ENCODE results near the gene AHR.

AHR gene

DNA sequence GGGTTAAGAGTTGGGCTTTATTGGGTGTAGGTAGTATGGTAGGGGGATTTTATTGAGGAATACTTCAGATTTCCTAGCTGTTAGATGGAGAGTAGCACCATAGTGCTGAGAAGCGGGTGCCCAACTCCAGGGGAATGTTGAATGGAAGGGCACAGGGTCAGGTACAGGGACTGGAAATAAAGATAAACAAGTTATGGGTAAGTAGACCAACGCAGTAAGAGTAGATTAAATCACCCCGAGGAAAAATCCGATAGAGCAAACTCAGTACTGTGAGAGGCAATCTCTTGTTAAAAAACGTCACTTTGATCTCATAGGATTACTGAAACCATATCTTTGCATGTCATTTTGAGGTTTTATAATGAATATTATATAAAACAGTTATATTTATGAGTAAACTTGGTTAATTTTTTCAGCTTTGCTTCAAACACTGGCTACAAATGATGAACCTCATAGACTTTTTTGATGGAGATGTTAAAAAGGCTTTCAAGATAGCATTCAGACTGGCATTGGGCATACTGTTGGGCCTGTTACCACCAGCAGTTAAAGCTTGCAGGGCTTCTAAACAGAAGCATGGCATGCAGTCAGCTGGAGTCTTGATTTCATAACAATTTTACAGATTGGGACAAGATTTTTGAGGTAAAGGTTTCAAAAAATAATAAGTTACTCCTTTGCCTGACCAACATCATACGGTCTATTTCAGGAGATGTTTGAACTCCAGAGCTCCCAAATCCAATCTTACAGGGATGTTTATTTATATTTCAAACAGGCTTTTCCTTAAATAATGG, 7.1 kb downstream of the AHR start:
- no peak for DNase-seq

DNA sequence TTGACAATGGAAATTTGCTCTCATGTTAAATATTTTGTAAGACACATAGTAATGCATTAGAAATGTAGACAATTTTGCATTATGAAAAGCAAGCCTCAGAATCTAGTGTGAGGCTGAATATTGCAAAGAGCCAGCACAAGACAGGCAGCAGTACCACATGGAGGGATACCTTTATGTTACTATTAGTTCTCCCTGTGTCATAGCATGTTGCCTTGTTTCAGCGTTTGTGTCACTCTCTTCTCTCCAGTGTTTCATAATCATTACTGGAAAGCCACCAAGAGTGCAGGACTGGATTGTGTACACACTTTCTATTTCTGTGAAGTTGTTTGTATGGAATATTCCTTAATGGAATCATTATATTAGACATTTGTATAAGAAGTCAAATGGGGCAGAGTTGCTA, 8.5 kb downstream of the AHR start:
- no peak for DNase-seq

DNA sequence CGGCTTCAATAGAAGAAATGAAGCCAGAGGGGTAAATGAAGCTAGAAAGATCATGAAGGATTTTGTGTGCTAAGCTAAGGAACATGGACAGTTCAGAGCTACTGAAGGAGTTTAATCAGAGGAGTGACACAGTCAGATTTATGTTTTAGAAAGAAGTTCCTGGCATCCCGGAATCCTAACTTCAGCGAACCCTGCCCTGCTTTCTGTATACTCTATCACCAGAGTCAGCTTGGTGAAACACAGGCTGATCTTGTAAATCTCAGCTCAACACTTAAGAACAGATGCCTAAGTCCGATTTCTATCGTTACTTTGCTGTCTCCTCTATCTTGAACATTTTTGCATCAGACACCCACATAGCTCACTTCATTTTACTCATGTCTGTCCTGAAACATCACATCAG, 9.1 kb downstream of the AHR start:
- no peak for DNase-seq

DNA sequence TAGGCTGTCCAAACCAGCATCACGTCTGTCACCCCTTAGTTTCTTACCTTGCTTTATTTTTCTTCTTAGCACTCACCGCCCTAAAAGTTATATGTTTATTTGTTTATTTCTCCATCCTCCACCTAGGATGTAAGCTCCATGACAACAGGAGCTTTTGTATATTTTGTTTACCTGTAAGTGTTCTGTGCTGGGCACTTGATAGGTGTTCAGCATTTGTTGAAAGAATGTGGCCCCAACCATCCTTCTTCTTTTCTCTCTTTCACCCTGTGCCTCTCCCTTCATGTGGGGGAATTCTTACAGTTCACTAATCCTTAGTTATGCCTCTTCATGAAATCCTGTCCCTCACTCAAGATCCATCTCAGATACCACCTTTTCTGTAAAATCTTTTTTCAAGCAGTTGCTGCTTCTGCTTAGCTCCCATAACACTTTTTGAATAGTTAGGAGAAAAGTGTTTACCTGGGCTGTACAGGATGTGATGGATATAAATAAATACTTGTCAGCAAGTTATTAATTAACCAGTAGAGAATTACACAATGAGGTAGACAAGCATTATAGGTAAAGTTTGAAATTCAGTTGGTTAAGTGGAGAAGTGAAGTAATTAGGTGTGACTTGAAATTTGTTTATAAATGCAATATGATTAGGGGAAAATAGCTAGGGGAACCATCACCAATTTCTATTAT, 9.7 kb downstream of the AHR start:
- no peak for DNase-seq

DNA sequence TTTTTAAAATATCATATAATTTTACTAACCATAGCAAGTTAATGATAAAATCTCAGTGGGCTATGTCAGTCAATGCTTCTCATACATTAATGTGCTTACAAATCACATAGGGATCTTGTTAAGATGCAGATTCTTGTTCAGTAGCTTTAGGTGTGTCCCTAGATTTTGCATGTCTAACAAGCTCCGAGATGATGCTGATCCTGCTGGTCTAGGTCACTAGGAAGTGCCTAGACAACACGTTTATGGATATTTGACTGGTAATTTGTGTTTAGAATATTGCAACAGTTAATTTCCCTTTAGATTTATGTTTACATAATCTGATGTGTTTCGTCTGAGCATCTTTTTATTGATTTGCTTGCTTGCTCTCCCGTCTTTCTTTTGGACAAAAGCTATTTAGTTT, 12.7 kb downstream of the AHR start:
- DNase-seq = no peak

DNA sequence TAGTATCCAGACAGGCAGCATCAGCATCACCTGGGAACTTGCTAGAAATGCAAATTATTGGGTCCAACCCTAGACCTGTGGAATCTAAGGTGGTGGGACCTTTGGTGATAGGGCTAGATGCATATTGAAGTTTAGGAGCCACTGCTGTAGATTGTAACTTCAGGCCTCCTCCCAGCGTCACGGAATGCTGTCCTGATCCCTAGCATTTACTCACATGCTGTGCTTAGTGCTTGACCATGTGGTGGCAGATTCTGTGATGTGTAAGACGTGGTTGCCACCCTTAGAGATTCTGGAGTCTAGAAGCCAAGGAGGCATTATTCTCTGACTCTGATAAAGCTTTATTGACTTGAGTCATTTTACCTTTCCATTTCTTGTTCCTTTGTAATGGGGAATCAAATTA, 13.5 kb downstream of the AHR start:
- DNase-seq = no peak

DNA sequence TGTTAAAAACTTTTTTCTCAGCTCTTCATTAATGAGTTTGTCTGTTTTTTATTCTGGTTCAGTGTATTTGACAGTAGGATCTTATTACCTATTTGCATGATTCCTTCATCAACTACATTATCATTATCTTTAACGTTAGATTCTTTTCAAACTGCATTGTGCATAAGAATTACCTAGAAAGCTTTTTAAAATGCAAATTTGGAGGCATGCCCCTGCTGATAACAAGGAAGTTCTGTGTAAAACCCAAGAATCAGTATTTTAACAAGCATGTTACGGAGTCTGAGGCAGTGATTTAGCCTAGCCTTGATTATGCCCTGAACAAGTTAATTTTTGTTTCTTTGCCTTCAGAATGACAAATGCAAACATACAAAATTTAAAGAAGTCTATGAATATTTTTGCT, 14.2 kb downstream of the AHR start:
- no peak for DNase-seq

DNA sequence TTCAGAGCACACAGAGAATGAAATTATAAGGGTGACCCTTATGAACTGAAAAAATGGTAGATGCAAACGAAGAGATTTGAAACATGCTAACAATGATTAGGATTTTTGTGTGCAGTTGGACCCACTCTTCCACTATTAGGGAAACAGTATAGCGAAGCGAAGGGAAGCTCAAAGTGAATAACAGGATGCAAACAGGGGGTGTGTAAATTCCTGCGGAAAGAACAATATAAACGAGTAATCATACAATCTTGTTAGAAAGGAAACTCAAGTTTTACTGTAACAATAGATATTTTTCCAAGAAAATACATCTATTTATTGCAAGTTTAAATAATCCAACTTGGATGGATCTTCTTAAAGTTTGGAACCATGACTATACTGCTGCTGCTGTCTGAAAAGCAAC, 14.7 kb downstream of the AHR start:
- DNase-seq = no peak

DNA sequence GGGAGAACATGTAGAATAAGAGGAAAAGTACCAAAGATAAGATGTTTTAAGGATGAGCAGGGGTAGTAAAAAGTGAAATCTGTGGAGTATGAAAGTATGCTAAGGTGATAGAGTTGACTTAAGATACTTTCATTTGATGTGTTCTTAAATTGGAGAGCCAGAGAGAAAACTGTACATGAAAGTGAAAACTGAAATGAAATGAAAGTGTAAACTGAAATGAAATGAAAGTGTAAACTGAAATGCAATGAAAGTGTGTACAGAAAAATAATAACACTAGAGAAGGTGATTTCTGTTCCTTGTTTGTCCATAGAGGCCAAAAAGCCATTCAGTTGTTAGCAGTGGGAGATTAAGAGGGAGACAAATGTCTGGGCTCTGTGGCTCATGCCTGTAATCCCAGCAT, 17.5 kb downstream of the AHR start:
- no peak for DNase-seq

DNA sequence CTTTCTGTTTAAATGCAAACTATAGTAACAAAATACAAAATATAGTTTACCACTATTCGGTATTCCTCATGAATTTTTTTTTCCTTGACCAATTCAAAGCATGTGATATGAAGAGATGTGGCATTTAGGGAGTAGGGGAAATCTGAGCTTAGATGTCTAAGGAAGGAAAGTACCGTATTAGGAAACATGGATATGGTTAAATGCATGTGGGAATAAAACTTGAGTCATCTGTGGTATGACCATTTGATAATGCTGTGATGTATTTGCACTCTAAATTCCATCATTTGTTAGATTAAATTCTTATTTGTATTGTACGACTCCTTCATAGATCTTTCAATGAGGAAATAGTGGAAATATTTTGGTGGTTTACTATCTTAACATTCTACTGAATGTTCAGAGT, 19.7 kb downstream of the AHR start:
- DNase-seq = no peak

DNA sequence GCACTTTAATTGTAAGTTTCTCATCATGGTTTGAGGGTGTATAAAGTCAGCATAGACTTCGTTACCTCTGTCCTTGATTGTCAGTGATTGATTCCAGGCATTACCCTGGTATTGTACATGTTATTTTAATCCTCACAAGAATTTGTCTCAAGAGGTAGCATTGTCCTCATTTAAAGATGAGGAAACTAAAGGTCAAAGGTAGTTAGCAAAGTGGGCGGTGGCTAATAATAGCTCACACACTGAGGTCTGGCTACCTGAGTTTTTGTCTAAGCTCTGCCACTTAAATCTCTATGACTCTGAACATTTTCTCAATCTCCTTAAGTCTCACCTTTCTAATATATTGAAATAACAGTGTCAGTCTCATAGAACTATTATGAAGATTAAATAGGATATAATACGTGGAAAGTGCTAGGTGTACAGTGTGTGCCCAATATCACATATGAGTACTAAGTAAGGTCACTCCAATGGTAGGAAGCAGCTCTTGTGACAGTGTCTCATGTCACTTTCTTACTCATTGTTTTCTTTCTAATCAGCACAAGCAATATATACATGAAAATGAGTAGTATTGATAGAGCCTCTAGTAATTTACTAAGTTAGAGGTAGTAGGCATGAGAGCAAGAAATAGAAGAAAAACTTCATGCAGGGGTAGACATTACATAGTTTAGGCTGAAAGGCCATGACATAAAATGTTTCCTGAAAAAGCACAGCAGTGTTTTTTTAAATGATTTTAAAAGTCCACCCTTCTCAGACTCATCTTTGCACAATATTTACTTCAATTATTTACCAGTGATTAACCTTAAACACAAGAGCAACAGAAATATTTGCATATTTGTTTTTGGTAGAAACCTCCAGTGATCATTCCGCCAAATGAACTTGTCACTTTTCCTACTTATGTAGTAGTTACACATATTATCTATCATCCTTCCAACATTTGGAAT, 21.0 kb downstream of the AHR start:
- no peak for DNase-seq

DNA sequence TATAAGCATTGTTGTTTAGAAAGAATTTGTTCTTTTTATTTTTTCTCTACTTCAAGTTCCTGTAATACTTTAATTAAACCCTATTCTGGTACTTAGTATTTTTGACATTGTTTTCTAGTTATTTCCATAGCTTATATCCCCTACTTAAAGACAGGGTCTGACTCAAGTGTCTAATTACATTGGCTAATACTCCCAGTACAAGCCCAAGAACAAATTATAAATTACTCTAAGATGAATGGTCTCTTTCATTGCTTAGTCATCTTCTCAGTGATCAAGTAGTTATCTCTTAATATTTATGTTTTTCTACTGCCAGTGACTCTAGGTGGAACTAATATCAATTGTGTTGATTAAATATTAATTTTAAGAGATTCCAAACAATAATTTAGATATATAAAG, 21.6 kb downstream of the AHR start:
- DNase-seq = no peak

DNA sequence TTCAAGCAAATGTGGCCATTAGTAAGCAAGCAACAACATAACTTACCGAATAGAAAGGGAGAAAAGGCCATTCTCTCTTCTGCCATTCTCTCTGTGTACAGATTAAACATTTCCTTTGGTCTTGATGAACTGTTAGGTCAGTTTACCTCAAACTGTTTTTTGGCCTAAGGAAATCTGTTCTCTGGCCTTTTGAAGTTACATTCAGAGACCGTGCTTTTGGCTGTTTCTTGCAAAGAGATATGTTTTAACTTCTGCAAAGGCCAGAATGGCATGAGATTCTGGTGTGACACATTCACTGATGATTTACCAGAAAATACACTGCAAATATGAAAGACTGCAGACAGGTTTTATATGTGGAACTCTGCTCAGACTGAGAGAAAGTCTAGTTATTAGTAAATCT, 22.2 kb downstream of the AHR start:
- DNase-seq = no peak

DNA sequence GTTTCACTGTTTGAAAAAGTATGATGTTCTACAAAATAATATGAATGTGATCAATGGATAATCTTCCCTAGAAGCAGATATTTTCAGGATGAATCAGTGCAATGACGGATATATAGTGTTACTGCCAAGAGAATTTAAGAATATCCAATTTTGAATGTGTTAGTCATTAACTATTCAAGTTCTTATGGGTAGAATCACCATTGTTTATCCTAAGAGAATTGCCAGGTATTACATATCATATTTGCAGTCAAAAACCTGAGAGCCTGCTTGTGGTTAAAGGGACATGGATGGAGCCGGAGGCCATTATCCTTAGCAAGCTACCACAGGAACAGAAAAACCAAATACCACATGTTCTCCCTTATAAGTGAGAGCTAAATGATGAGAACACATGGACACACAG, 26.9 kb downstream of the AHR start:
- no peak for DNase-seq

DNA sequence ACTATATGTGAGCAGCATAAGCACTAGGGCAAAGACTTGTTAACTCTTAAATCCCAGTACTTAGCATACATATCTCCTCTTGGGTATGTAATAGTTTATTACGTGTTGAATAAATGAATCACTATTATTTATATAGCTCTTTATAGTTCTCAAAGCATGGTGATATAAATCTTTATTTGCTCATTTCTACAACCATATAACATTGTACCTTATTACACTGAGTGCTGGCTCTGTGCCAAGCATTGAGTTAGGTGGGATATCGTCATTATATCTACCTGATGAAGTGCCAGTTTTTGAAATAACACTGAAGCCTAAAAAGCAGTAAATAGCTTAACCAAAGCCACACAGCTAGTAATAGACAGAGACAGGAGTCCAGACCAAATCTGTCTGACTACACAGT, 27.9 kb downstream of the AHR start:
- DNase-seq = no peak

DNA sequence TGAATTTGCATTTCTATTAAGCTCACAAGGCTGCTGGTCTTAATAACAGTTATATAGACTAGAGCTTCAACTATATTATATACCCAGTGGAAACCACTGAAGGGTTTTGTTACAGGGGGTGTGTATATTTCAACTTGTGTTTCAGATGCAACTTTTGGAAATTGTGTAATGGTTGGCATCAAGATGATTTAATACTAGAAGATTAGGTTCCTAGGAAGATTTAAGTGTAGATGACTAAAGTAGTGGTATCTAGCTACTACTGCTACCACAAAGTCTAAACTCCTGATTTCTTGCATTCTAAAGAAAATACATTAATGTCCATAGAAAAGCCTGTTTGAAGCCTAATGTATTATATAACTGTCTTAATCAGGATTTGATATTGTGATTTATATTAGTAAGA, 30.2 kb downstream of the AHR start:
- DNase-seq = no peak

DNA sequence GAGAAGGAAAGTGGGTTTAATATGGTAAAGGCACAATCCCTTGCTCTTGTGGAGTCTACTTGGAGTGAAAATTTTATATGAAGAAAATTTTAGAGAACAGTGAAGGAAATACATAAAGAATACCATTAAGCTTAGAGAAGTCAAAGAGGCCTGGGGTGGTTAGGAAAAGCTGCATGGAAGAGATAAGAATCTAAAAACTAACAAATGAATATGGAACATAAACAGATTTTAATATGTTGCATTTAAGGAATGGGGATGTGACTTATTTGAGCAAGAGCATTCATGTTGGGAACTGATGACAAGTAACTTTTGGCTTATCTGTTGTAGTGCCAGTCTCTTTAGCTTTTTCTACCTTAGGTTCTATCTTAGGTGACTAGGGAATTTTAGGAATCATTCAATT, 31.0 kb downstream of the AHR start:
- DNase-seq = no peak

DNA sequence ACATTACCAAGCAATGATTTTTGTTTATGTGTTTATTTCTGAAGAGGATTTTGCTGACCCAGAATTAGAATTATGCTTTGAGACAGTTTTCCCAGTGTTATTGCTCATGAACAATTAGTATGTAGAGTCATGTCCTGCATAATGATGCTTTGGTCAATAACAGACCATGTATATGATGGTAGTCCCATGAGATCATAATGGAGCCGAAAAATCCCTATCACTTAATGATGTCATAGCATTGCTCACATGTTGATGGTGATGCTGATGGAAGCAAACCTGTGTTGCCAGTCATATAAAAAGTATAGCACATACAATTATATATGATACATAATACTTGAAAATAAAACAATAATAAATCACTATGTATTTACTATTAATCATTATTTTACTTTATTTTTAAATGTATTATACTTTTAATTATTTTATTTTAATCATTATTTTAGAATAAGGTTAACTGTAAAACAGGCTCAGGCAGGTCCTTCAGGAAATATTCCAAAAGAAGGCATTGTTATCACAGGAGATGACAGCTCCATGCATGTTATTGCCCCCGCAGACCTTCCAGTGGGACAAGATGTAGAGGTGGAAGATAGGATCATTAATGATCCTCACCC, 33.5 kb downstream of the AHR start:
- no peak for DNase-seq

DNA sequence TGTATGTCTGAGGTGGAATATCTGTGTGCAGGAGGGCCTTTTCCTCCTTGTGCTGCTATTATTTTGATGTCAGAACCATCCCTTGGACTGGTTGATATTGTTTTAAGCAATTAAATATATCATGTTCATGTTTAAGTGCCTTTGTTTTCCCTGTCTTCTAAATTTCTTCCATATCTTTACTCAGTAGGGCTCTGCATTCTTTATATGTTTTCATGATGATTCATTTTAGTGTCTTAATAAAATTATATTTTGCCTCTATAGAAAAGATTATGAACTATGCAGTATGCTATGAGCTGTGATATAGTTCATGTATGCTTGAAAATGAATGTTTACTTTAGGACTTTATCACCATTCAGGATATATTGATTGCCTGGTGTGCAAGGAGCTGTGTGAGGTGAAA, 34.8 kb downstream of the AHR start:
- no peak for DNase-seq

DNA sequence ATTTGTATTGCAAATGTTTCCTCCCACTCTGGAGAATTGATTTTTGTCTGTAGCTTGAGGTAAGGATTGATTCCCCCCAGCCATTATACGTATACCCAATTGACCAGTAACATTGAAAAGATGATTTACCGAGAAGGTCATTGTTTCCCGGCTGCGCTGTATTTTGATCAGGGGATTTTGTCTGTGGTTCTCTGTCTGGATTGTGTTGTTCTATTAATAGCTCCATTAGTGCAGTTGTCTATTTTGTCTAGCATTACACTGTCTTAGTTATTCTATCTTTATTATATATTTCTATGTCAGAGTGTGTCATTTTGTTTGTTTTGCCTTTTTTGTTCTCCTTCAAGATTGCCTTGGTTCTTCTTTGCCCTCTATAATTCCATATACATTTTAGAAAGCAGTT, 37.7 kb downstream of the AHR start:
- no peak for DNase-seq

DNA sequence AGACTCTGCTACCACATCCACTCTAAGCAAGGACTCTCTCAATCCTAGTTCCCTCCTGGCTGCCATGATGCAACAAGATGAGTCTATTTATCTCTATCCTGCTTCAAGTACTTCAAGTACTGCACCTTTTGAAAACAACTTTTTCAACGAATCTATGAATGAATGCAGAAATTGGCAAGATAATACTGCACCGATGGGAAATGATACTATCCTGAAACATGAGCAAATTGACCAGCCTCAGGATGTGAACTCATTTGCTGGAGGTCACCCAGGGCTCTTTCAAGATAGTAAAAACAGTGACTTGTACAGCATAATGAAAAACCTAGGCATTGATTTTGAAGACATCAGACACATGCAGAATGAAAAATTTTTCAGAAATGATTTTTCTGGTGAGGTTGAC, 40.7 kb downstream of the AHR start:
- no peak for DNase-seq

DNA sequence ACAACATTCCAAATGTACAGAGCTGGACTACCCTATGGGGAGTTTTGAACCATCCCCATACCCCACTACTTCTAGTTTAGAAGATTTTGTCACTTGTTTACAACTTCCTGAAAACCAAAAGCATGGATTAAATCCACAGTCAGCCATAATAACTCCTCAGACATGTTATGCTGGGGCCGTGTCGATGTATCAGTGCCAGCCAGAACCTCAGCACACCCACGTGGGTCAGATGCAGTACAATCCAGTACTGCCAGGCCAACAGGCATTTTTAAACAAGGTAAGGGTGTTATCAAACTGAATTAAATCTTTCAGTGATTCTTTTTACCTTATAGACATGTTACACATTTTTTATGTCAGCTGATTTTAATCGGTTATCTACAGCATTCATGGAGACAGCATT, 41.5 kb downstream of the AHR start:
- DNase-seq = no peak

DNA sequence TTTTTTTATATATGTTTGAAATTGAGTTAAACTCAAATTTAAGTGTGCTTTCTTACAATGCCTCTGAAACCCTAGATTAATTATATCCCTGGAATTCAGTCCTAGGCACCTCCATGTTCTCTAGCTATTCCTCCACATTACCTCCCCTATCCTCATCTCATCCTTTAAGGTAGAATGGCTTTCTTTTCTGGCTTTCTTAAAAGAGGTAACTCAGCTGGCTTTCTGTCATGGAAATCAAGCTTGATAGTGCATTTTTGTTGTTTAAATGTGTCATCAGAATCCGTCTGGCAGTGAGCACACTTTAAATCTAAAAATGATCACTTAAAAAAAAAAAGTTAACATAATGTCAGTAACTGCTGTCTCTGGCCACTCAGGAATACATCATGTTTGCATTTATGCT, 42.2 kb downstream of the AHR start:
- DNase-seq = no peak

Measured in right hindlimb (tissue), 1 donor.